NAMALWA (cell line): ENCODE results near the gene IFT88.

Source experiments
- DNase-seq: peaks from one replicate; pipeline ENCODE4 v3.0.0-alpha.2; 2015; ENCODE audit warnings: low spot score

IFT88 gene

GRCh38 chr13:20716951-20717350 lies 150.0 kb downstream of the IFT88 start:
- DNase-seq: no peak

GRCh38 chr13:20717581-20718542 lies 150.9 kb downstream of the IFT88 start:
- no peak for DNase-seq

- no peak for DNase-seq
Measured at GRCh38 chr13:20718958-20719566, 152.1 kb downstream of the IFT88 start.

GRCh38 chr13:20719783-20720182 lies 152.8 kb downstream of the IFT88 start:
- DNase-seq: no peak

- no peak for DNase-seq
Measured at GRCh38 chr13:20720499-20720898, 153.5 kb downstream of the IFT88 start.

GRCh38 chr13:20721058-20721453 lies 154.1 kb downstream of the IFT88 start:
- DNase-seq: no peak

- DNase-seq: no peak
Measured at GRCh38 chr13:20721454-20722357, 154.7 kb downstream of the IFT88 start.

- no peak for DNase-seq
Measured at GRCh38 chr13:20727856-20728255, 160.9 kb downstream of the IFT88 start.

GRCh38 chr13:20728579-20729311 lies 161.8 kb downstream of the IFT88 start:
- DNase-seq: no peak

- no peak for DNase-seq
Measured at GRCh38 chr13:20729633-20730585, 163.0 kb downstream of the IFT88 start.

- DNase-seq: no peak
Measured at GRCh38 chr13:20738616-20739015, 171.7 kb downstream of the IFT88 start.

GRCh38 chr13:20740021-20740420 lies 173.1 kb downstream of the IFT88 start:
- DNase-seq: no peak
